AG04449 (cell line): ENCODE data around the gene NDNF.
A peak's percentile ranks its signal among the peaks of the same experiment; 100 is the strongest.

Source experiments
- CTCF ChIA-PET: fragments of 350-600 bp; formaldehyde crosslinking; extraction: SDS; loops from one replicate; lab custom pipeline; 2021; ENCODE audit warnings: antibody characterized with exemption; lab: Yijun Ruan, JAX
- POLR2A ChIA-PET: fragments of 400-600, 350-600 bp; formaldehyde crosslinking; extraction: SDS; loops from one replicate; lab custom pipeline; 2020; ENCODE audit warnings: antibody characterized with exemption, inconsistent platforms; lab: Yijun Ruan, JAX
- DNase-seq: peaks from one replicate; pipeline ENCODE4 v3.0.0-alpha.2; 2010; ENCODE audit warnings: low read depth, low spot score
- H3K4me3 ChIP-seq: 2 replicates; pipeline ENCODE4 v1.5.1; 2011; ENCODE audit warnings: low read depth, mild to moderate bottlenecking, control low read depth, low read length
- CTCF ChIP-seq: IDR thresholded peaks from one replicate; pipeline ENCODE4 v1.5.1; 2011; ENCODE audit warnings: mild to moderate bottlenecking, moderate library complexity, low read length, control low read depth, inconsistent platforms; ENCODE audit not compliant: insufficient read depth; ENCODE audit errors: missing control alignments

The NDNF gene

DNA sequence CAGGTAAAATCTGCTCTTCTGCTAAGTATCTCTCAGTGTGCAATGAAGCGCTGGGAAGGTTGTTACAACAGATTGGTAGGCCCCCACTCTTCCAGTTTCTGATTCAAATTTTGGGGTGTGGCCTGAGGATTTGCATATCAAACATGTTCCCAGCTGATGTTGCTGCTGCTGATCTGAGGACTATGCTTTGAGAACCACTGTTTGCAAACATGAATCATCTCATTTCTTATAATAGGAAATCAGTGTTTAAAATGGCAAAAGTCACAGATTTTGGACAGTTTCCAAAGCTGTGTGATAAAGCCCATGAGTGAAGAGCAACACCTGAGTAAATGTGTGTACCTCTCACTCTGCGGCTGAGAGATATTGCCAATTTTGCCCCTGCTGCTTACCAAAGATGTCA lies 36.2 kb upstream of the NDNF start:
- no peak for TF ChIP-seq CTCF
- no peak for DNase-seq
- POLR2A ChIA-PET, result no interaction called here
- no peak overlapping the region for H3K4me3 ChIP-seq
- CTCF ChIA-PET, result interaction anchor here (1.9 kb wide), 1 partner anchor 8 kb away, joined by 4 read pairs; no protein-coding TSS in a partner anchor

GRCh38 chr4:121107507-121107906 lies 35.2 kb upstream of the NDNF start:
- POLR2A ChIA-PET, result no interaction called here
- H3K4me3 ChIP-seq, result no peak overlapping the region
- no peak for DNase-seq
- TF ChIP-seq CTCF, result no peak
- CTCF ChIA-PET, result interaction anchor here (0.6 kb wide), 1 partner anchor 43 kb away, joined by 3 read pairs; no protein-coding TSS in a partner anchor

GRCh38 chr4:121100093-121100775 lies 27.9 kb upstream of the NDNF start:
- ChIA-PET POLR2A (no interaction called here), CTCF (interaction anchor here (0.9 to 1.3 kb wide), 5 partner anchors 9 to 942 kb away, joined by 3 to 4 read pairs (median 3); no protein-coding TSS in a partner anchor)
- H3K4me3 ChIP-seq, result no peak overlapping the region
- no peak for DNase-seq
- no peak for TF ChIP-seq CTCF

DNA sequence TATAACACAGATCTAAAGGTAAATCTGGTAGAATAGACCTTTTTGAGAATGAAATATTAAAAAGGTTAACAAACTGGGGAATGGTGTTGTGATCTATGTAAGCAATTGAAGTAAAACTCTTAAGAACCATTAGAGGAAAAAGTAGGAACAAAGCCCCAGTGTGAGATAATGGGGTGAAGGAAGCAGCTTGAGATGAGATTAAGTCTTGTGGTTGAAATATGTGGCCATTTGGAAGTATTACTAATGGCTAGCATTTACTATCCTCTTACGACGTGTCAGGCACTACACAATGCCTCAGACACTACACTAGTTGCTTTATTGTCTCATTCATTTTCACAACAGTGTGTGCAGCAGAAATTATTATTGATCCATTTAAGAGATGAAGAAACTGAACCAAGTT lies 25.9 kb upstream of the NDNF start:
- POLR2A ChIA-PET, result no interaction called here
- CTCF ChIA-PET, result interaction anchor here (0.8 kb wide), 1 partner anchor 941 kb away, joined by 3 read pairs; no protein-coding TSS in a partner anchor
- H3K4me3 ChIP-seq, result no peak overlapping the region
- DNase-seq, result no peak
- no peak for TF ChIP-seq CTCF

- no peak overlapping the region for H3K4me3 ChIP-seq
- POLR2A ChIA-PET, result no interaction called here
- TF ChIP-seq CTCF, result peak; percentile 12
- CTCF ChIA-PET, result interaction anchor here (0.6 to 1.5 kb wide), 5 partner anchors 14 to 942 kb away, joined by 3 to 9 read pairs (median 4); no protein-coding TSS in a partner anchor
- peak; percentile 7 for DNase-seq
Observed at GRCh38 chr4:121096629-121097028, 24.3 kb upstream of the NDNF start.

GRCh38 chr4:121096191-121096590 lies 23.9 kb upstream of the NDNF start:
- H3K4me3 ChIP-seq, result no peak overlapping the region
- DNase-seq, result no peak
- ChIA-PET CTCF (no interaction called here), POLR2A (no interaction called here)
- TF ChIP-seq CTCF, result no peak
